ENCODE results near the gene S100PBP.

The S100PBP gene

DNA sequence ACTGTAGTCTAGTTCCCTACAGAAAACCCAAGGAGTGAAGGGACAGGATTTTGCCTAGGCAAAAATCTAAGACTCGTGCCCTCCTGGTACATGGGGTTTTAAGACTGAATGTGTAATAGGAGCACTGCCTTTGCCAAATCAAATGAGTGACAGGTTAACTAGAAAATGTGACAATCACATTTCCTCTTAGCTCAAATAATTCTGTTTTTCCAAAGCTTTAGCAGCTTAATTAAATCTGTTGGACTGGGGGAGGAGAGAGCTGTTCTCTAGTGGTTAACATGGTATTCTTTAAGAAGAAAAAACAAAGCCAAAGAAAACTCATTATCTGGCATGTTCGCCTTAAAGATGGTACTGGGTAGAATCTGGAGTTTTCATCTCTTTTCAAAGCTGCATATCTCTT lies 40.7 kb downstream of the S100PBP start:
- H3K27ac Mint-ChIP-seq = no peak overlapping the region
- H3K4me1 Mint-ChIP-seq = no peaks in the 10 kb centered on the region
- H3K27me3 Mint-ChIP-seq (ENCODE audit: low read depth, poor library complexity) = no peaks in the 10 kb centered on the region
- no peak for DNase-seq
- H3K4me3 Mint-ChIP-seq = no peak overlapping the region
- H3K36me3 Mint-ChIP-seq (ENCODE audit: low read depth) = peaks cover 57% of the 10 kb centered on the region
- no peaks in the 10 kb centered on the region for H3K9me3 Mint-ChIP-seq
- TF ChIP-seq, protein P1, sequence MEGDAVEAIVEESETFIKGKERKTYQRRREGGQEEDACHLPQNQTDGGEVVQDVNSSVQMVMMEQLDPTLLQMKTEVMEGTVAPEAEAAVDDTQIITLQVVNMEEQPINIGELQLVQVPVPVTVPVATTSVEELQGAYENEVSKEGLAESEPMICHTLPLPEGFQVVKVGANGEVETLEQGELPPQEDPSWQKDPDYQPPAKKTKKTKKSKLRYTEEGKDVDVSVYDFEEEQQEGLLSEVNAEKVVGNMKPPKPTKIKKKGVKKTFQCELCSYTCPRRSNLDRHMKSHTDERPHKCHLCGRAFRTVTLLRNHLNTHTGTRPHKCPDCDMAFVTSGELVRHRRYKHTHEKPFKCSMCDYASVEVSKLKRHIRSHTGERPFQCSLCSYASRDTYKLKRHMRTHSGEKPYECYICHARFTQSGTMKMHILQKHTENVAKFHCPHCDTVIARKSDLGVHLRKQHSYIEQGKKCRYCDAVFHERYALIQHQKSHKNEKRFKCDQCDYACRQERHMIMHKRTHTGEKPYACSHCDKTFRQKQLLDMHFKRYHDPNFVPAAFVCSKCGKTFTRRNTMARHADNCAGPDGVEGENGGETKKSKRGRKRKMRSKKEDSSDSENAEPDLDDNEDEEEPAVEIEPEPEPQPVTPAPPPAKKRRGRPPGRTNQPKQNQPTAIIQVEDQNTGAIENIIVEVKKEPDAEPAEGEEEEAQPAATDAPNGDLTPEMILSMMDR (IDR thresholded peaks at IDR 0.05) = no peak

DNA sequence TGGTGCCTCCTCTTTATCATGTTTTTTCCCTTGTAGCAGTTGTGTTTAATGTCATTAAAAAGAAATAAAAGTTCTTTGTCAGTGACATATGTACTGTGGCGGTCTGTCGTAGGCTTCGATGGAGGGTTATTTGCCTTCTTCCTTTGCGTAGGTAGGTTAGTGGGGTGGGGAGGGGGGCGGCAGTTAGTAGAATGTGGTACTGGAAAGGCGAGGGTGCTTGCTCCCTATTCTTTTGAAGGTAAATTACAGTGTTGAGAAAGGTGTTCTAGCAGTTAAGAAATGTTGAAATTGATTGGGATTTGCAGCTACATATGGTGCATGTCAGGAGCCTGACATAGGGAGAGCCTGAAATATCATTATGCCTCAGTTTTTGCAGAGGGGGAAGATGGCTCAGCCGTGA lies 41.3 kb downstream of the S100PBP start:
- Mint-ChIP-seq H3K4me1 (peaks cover 5% of the 10 kb centered on the region), H3K27me3 (ENCODE audit: low read depth, poor library complexity) (no peaks in the 10 kb centered on the region), H3K4me3 (no peak overlapping the region), H3K36me3 (ENCODE audit: low read depth) (peaks cover 58% of the 10 kb centered on the region), H3K9me3 (no peaks in the 10 kb centered on the region), H3K27ac (peak overlapping the region; percentile 52)
- TF ChIP-seq, protein P1 (IDR thresholded peaks at IDR 0.05) = no peak
- no peak for DNase-seq

DNA sequence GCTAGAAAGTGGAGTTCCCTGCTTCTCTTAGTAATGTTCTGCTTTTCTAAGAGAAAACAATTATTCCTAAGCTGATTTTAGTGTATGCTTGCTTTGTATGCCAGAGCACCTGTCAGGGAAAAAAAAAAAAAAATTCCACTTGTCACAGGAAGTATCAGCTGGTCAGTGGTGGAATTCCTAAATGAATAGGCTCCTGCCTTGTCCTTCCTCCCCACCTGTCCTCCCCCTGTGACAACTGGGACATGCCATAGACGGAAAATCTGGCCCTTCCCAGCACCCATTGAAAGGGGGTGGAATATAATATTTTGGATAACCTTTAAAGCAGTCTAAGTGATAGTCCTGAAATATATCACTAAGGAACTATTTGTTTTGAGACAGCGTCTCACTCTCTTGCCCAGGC lies 42.5 kb downstream of the S100PBP start:
- peaks cover 7% of the 10 kb centered on the region for H3K4me1 Mint-ChIP-seq
- no peak for DNase-seq
- peaks cover 57% of the 10 kb centered on the region for H3K36me3 Mint-ChIP-seq (ENCODE audit: low read depth)
- H3K27me3 Mint-ChIP-seq (ENCODE audit: low read depth, poor library complexity) = no peaks in the 10 kb centered on the region
- TF ChIP-seq, protein P1 (IDR thresholded peaks at IDR 0.05) = no peak
- no peak overlapping the region for H3K4me3 Mint-ChIP-seq
- no peak overlapping the region for H3K27ac Mint-ChIP-seq
- H3K9me3 Mint-ChIP-seq = no peaks in the 10 kb centered on the region

DNA sequence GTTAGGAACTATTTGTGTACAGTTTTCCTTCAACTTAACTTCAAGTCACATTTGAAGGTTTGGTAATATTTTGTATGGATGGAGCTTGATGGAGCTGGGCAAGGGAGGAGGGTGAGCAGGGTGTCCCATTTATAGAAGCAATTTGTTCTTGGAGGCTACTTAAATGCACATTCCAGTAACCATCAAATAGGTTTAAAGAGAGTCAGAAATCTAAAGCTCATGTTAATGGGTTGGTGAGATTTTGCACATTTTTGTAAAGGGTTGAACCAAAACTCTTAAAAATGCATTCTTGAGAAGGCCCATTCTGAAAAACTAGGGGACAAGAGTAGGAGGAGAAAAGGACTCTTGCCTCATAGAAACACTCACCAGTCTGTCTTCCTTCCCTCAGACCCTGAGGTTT lies 43.1 kb downstream of the S100PBP start:
- Mint-ChIP-seq H3K4me3 (no peak overlapping the region), H3K27me3 (ENCODE audit: low read depth, poor library complexity) (no peaks in the 10 kb centered on the region), H3K9me3 (no peaks in the 10 kb centered on the region), H3K27ac (no peak overlapping the region), H3K36me3 (ENCODE audit: low read depth) (peaks cover 50% of the 10 kb centered on the region), H3K4me1 (peaks cover 7% of the 10 kb centered on the region)
- no peak for DNase-seq
- TF ChIP-seq, protein P1 (IDR thresholded peaks at IDR 0.05) = no peak

DNA sequence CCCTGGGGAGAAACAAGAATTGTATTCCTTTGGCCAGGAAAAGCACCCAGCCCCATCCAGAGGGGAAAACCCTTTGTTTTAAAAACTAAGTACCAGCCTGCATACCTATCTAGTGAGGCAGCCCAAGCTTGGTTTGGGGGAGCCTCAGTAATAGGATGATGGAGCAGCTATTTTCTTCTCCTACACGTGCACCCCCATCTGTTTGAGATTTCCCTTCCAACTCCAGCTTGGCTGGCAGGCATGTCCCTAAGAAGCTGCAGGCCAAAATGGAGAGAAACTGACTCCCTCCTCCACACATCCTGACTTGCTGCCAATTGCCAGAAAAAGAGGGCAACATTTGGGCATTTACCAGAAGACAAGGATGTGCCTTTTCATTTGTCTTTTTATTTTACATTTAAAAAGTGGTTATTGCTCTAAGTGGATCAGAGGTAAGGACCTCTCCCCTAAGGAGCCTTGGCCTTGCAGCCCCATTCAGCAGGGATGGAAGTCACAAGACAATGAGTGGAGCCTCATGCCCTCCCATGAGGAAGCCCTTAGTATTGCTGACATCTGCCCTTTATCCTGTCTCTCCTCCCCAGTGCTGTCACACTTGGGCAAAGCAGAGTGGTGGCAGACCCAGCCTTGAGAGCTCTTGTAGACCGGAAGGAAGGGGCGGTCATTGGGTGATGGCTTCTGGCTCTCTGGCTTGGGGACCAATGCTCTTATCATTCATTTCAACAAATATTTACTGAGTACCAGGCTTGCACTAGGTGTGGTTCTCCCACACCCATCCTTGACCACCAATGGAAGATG lies 44.6 kb downstream of the S100PBP start:
- no peak for DNase-seq
- Mint-ChIP-seq H3K36me3 (ENCODE audit: low read depth) (peaks cover 39% of the 10 kb centered on the region), H3K4me3 (no peak overlapping the region), H3K27me3 (ENCODE audit: low read depth, poor library complexity) (no peaks in the 10 kb centered on the region), H3K27ac (no peak overlapping the region), H3K9me3 (no peaks in the 10 kb centered on the region), H3K4me1 (peaks cover 16% of the 10 kb centered on the region)
- TF ChIP-seq, protein P1 (IDR thresholded peaks at IDR 0.05) = no peak

Measured in nephron progenitor cell (in vitro differentiated cells).